Activated CD4-positive, alpha-beta T cell treated with anti-CD3 and anti-CD28 coated beads for 24 hours (primary cell): ENCODE measurements around the gene CPXM1.
A peak's percentile ranks its signal among the peaks of the same experiment; 100 is the strongest.
"Not testable (repeated sequence)": the region's sequence is repeated elsewhere in the genome, so short reads cannot be mapped to it uniquely, and the experiment has no call there.

ENCODE experiments used
- DNase-seq, 2 donors: peaks; one replicate each; pipeline ENCODE4 v3.0.0-alpha.2; 2020; ENCODE audit warnings: low read depth in 2 of 2

The CPXM1 gene

DNA sequence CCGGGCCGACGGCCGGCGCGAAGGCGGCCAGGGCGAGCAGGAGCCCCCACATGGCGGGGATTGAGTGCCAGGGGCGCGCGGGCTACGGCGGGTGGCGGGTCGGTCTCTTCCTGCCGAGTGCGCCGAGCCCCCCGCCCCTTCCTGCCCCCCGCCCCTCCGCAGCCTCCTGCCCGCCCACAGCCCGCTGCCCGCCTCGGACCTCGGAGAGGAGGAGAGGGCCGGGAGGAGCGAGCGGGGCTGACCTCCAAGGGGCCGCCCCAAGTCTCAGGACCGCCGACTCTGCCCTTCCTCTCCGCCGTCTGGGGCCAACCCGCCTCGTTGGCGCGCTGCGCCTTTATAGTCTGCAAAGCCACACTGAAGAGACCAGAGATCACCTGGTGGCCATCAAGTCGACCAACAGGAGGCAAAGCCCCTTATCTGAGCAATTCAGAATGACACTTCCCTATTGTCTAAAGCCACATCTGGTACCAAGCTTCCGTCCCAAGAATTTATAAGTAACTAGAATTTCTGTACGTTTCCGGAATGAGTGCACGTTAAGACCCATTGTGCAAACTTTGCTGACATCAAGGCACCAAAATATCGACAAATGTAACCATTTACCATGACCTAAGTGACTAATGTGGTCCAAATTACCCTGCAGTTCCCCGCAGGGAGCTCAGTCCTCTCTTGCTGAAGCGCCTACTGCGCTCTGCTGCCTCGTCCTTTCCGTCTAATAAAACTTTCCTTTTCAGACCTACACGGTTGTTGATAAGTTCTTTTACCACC, at the start of gene CPXM1:
CPXM1 (minus strand) TSS at position 107 of the 765 bp plus-strand sequence; CDS start at position 52, 55 bp downstream.
- DNase-seq = no peak

DNA sequence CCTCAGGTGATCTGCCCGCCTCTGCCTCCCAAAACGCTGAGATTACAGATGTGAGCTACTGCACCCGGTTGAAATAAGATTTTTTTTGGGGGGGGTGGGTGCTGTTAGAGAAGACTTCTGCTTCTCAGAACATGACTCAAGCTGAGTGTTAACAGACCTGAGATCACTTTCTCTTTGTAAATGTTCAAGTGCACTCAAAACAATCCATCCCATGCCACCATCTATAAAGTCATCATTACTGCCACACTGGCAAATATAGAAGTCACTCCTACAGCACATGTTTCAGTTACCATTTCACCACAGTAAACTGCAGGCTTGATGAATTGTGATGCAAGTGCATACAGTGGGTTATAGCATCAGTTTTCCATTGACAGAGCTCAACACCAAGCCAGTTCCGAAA, 49.1 kb upstream of the CPXM1 start:
- DNase-seq = no peak

DNA sequence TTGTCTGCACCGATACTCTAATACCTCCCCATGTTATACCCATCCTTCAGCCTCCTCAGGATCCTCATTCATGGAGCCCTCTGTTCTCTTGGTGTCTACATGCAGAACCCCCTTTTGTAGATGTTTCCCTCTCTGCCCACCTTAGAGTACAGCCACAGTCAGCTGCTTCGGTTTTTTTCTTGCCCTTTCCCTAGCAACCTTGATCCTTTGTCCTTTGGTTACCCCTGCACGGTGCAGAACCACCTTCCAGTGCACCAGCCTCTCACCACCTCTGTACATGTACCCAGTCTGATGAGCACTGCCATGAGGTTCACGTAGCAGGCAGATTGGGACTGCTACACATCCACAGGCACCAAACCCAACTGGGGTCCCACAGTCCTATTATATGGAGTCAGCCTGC, 47.4 kb upstream of the CPXM1 start:
- no peak for DNase-seq

DNA sequence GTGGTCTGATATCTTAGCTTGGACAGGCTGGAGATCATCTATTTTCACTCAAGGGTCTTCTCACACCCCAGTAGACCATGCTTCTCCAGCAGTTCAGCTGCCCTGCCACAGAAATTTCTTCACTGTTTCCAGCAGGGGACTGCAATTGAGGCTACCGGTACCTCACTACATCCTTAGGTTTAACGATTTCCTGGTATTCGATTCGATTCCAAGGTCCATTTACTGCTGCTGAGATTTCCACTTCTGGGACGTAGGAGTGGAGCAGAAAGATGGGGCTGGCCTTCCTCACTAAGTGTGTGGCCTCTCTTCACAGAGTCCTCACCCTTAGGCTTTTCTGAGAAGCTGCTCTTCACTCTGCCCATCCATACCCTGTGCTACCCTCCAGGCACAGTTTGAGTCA, 46.3 kb upstream of the CPXM1 start:
- no peak for DNase-seq

DNA sequence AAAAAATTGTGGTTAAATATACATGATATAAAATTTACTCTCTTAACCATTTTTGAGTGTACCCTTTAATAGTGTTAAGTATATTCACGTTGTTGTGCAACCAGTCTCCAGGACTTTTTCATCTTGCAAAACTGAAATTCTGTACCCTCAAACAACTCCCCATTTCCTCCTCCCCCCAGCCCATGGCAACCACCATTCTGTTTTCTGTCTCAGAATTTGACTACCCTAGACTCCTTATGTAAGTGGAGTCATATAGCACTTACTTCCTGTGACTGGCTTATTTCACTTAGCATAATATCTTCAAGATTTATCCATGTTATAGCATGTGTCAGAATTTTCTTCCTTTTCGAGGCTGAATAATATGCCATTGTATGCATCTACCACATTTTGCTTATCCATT, 45.2 kb upstream of the CPXM1 start:
- no peak for DNase-seq

DNA sequence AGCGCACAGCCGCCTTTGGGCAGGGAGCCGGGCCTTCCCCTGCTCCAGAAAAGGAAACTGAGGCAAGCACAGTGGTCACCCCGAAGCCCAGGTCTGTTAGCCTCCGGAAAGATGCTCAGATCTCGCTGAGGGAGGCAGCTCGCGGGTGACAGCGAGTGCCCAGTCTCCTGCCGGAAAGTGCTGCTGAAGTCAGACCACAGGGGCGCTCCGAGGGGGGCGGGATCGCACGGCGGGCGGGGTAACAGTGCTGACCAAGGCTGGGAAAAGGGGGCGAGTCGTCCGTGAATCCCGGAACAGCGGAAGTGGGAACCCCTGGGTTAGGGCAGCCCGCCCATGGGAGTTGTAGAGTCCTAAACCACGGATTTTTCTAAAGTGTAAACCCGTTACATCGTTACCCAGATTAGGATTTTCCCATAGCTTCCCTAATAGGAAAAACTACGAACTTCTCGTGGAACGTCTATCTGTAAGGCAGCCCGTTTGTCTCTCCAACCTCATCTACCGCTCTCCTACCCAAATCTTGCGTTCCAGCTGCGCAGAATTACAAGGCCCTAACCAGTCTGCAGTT, 40.6 kb upstream of the CPXM1 start:
- DNase-seq = peak in 1 of 2 donors; percentile 31

DNA sequence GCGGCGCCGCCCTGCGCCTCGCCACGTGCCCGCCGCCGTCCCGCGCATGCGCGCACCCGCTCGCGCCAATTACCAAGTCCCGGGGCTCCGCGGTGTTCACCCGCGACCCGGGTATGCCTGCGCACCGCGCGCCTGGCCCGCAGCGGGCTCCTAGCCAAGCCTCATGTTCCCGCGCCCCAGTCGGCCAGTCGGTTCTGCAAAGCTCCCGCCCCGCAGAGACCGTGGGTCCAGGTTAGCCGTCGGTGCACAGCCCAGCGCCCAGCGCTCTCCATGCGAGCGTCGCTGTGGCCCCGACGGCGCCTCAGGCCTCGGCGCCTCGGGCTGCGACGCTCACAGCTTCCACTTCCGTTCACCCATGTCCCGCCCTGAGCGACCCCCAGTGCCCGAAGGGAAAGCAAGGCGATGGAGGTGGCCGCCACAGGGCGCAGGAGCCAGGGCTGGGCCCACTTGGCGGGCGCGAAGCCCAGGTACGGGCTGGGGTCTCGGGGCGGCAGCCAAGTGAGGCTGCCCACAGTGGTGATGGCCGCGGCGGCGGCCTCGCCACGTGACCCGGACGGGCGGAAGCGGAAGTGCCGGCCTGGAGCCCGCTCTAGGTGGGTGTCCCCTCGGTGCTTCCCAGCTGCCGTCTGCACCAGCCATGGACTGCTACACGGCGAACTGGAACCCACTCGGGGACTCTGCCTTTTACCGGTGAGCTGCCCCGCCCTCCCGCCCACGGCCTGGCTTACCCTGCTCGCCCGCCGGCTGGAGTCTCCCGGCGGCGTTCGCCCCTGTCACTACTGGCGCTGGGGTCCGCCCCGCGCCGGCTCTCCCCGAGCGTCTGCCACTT, 39.9 kb upstream of the CPXM1 start, which contains the start of the genes PCED1A and VPS16:
PCED1A (minus strand) TSS at position 518 of the 829 bp plus-strand sequence. CDS start 743 bp downstream, outside the sequence.
VPS16 (plus strand) TSS at position 608 of the 829 bp plus-strand sequence; CDS start at position 638, 30 bp downstream.
- peak; percentile 78 to 83 for DNase-seq

DNA sequence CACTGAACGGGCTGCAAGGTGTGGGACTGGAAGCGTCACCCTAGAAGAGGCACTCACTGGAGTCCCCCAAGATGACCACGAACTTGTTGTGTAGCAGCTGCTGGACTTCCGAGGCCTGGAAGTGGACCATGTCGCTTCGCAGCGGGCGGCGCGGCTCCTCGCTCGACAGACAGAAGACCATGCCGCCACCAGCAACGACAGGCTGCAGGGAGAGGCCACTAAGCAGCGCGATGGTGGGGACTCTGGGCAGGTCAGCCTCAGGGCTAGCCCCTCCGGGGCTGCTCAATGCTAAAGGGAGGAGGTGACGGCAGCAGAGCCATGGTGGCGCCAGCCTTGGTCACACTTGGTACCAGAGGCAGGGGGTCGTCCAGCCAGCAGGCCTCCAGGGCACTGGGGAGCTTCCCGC, 39.3 kb upstream of the CPXM1 start:
- DNase-seq = no peak

DNA sequence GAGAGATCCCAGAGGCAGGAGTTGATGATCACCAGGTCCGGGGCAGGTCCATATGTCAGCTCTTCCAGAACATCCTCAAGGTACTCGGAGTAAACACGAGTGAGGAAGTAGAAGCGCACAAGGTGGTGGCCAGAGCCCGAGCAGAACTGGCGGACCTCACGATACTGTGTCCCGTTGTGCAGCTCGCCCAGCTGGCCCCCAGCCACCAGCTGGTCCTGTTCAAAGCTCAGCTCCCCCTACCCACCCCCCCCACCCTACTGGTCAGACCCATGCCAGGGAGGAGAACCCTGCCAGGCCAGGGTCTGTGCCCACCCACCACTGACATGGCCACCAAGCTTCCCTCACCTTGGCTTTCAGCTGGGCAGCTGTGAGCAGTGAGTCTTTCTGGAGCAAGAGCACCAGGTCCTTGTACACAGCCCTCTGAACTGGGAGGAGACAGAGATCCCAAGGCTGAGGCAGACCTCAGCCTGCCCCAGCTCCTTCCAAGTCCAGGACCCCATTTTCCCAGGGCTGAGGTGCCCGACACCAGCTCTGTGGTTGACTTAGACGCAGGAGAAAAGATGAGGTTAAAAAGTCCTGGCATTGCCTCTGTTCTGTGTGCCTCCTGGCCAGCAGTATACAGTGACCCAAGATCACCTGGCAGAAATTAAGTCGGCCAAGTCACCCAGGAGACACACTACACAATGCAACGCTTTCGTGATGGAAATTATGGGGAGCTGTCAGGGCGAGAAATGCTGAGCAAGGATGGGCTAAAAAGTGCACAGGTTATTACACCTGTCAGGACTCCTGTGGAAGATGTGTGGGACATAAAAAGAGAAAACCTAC, 38.6 kb upstream of the CPXM1 start:
- DNase-seq = no peak

DNA sequence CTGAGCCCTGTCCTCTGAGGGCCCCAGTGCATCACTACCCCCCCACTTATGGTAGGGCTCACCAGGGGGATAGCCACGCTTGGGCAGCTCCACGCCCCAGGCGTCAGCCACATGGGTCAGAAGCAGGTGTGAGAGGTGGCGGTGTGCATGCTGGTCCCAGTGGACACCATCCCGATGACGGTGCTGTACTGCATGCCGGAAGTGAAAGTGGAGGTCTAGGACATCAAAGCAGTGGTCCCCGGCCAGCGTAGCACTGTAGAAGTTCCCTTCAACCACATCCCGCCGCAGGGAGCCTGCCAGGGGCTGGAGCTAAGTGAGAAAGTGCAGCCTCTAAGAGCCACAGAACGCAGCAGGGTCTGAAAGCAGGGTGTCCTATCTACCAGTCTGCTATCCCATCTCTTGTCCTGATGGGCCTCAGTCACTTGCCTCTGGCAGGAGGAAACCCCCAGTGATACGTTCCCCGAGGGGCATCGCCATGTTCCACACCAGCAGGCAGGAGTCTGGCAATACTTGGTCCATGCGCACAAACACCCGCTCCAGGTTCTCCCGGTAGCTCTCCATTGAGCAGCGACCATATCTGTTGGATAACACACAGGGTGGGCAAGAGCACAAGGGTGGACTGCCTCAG, 37.9 kb upstream of the CPXM1 start:
- no peak for DNase-seq

DNA sequence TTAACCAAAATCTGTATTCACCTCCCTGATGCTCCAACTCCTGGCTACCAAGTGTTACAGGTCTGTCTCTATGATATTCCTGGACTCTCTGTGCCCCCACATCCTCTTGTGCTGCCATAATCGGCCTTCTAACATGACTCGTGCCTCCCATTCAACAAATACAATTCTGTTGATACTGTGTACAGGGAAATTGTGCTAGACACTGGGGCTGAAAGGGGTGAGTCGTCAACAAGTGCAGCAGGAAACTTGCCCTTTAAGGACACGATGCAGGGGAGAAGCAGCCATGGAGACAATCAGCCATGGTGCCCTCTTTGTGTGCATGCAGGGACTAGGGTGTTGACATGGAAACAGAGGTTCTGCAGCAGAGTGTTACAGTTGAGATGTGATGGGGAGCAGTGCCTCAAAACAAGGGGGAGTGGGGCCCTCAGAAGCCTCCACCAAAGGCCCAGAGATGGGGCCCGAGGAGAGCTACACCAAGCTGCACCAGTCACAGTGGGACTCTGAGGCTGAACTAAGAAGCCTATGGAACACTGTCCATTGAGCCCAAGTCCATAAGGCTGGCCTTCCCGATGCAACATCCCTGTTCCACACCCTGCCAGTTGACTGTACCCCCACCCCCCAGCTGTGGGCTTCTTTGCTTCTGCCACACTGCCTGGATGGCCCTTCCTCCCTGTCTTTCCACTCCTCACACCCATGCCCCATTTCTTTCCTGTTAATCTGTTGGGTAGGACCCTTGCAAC, 37.0 kb upstream of the CPXM1 start:
- DNase-seq = no peak

DNA sequence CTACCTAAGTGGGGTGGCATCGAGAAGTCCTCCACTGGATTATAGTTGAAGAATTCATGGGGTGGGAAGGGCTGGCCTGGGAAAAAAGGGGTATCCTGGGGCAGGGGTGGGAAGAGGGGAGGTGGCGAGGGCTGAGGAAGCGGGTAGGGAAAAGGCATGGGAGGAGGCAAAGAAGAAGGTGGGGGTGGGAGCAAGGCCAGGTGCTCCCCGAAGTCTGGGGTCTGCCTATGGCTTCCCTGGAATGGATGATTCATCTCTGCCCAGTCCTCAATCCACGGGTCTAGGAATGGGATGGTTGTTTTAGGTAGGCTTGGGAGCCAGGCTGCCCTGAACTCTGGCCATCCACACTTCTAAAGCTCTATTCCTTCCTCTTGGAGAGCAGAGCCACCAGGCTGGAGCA, 35.6 kb upstream of the CPXM1 start:
- DNase-seq = no peak

DNA sequence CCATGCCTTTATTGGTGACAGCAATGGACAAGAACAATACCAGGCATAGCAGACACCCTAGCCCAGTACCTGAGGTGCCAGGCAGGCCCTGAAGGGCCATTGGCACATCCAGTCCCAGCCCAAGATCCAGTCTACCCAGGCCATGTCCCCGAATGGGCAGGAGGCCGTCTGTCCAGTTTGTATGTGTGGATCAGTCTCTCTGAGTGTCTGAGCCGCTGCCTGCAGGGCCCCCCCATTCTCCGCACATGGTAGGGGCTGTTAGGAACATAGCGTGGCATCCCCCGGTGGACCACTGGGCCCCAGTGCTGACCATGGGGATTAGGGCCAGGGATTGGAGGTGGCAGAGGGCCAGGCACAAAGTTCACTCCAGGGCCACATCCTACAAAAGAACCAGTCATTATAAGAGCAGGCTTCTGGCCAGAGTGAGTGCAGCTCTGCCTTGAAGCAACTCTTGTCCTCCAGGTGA, 34.9 kb upstream of the CPXM1 start:
- DNase-seq = no peak

DNA sequence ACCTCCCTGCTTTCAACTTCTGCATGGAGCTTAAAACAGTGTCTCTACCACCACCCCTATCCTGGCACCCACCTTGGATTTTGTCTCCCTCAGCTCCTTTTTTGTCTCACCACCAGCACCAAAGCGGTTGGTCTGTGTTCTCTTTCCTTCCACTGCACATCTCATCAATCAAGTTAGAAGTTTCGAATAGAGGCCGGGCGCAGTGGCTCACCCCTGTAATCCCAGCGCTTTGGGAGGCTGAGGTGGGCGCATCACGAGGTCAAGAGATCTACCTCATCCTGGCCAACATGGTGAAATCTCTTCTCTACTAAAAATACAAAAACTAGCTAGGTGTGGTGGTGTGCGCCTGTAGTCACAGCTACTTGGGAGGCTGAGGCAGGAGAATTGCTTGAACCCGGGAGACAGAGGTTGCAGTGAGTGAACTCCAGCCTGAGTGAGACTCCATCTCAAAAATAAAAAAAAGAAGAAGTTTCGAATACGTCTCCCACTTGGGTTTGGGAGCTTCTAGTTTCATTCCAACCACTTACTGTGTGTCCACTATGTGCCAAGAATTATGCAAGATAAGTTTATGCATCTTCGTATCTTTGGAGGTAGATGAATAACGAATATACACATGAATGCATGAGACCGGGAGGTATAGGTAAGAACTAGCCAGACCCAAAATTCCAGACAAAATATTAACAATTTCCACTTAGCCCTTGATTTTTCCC, 34.1 kb upstream of the CPXM1 start:
- no peak for DNase-seq

DNA sequence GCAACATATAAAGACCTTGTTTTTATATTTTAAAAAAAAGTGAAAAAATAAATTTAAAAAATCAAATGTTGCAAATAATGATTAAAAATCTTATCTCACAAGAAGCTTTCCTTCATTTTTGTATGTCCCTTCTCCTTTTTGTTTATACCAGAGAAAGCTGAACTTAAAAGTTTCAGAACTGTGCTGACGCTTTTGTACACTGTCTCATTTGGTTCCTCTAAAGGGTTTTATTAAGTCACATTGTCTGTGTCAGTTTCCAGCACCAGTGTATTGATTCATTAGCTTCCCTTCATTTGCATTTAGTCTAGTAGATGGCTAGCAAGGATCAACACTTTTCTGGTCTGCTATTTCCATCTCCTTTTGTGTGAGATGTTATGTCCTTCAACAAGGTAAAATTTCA, 33.3 kb upstream of the CPXM1 start:
- no peak for DNase-seq

DNA sequence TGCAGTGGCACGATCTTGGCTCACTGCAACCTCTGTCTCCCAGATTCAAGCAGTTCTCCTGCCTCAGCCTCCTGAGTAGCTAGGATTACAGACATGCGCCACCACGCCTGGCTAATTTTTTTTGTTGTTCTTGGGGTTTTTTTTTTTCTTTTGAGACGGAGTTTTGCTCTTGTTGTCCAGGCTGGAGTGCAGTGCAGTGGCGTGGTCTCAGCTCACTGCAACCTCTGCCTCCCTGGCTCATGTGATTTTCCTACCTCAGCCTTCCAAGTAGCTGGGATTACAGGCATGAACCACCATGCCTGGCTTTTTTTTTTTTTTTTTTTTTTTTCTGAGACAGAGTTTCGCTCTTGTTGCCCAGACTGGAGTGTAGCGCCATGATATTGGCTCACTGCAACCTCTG, 30.8 kb upstream of the CPXM1 start:
- DNase-seq = not testable (repeated sequence)

DNA sequence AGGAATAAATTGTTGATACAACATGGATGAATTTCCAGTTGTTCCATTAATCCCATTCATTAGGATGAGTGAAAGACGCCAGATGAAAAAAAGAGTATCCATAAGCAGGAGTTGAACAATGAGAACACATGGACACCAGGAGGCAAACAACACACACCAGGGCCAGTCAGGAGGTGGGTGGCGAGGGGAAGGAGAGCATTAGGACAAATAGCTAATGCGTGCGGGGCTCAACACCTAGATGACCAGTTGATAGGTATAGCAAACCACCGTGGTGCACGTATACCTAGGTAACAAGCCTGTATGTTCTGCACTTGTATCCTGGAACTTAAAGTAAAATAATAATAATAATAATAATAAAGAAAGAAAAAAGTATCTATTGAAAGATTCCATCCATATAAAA, 28.9 kb upstream of the CPXM1 start:
- DNase-seq = no peak

DNA sequence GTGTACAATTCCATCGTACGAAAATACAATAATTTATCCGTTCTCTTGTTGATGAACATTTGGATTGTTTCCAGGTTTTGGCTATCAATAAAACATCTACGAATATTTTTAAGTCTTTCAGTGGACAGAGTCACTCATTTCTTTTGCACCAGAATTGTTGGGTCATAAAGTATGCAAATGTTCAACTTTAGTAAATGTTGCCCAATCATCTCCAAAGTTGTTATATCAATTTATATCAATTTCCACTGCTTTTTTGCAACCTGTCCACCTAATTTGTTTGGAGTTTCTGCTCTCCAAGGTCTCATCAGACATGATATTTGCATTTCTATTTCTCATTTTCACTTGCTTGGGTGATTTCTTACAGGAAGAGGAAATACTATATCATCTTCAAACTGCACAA, 26.2 kb upstream of the CPXM1 start:
- no peak for DNase-seq

DNA sequence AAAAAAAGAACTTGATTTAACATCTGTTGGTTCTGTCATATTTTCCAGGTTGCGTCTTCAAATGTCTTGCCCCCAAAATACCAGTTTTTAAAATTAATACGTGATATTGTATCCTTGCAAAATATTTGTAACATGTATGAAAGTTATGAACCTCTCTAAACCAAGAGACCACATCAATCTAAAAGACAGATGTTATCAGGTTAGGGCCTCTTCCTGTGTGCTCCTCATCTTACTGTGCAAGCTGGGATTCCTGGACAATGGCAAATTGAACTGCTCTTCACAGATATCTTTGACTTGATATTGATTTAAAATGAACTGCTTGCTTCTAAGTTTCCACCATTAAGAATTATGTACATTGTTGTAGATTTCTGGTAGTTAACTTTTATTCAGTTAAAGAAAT, 25.3 kb upstream of the CPXM1 start:
- no peak for DNase-seq

DNA sequence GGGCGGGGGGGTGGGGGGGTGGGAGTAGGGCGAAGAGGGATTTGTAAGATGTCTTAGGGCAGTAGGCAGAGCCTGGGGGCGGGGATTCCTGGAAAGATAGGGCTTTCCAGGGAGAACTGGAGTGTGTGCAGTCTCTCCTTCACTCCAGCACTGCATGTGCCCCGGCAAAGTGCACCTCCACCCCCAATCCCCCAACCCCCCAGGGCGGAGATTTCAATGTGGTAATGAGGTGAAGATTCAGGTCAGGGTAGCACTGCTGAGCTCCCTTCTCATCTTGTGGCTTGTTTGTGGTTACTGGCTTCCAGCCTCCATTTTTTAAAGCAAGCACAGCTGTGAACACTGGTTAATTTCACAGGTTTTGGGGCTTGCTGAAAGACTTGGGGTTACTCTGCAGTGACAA, 21.6 kb upstream of the CPXM1 start:
- DNase-seq = no peak
